Suprapubic skin (tissue), 4 donors: ENCODE data around the gene CLSTN1. TPM values are rescaled to one million over a fixed set of nuclear protein-coding genes. Genes with fewer than 3 reads are reported as not detected.

Experiments
- DNase-seq, 2 donors: peaks; one replicate each; pipeline ENCODE4 v3.0.0-alpha.2; 2019; ENCODE audit warnings: low spot score in 2 of 2
- H3K27ac ChIP-seq: fragments of 200-600 bp; sonication (generic); one replicate; pipeline ENCODE4 v1.5.1; 2019
- H3K27me3 ChIP-seq: fragments of 200-600 bp; sonication (generic); one replicate; pipeline ENCODE4 v1.5.1; 2019
- H3K36me3 ChIP-seq: fragments of 200-600 bp; sonication (generic); one replicate; pipeline ENCODE4 v1.5.1; 2019
- H3K4me1 ChIP-seq: fragments of 200-600 bp; sonication (generic); one replicate; pipeline ENCODE4 v1.5.1; 2019
- H3K4me3 ChIP-seq: fragments of 200-600 bp; sonication (generic); one replicate; pipeline ENCODE4 v1.5.1; 2019; ENCODE audit warnings: mild to moderate bottlenecking
- H3K9me3 ChIP-seq: fragments of 200-600 bp; sonication (generic); one replicate; pipeline ENCODE4 v1.5.1; 2019
- EP300 ChIP-seq: sonication (generic); formaldehyde crosslinking; IDR thresholded peaks from one replicate; pipeline ENCODE4 v1.6.1; 2017; ENCODE audit warnings: antibody characterized with exemption
- POLR2AphosphoS5 ChIP-seq, 3 donors: sonication (generic); formaldehyde crosslinking; IDR thresholded peaks; one replicate each; pipeline ENCODE4 v1.6.1; 2017; ENCODE audit warnings: antibody characterized with exemption in 3 of 3
- WGBS: methylation state at CpG from one replicate; pipeline ENCODE4 v1.1.5; 2018; 5-methylcytosine and 5-hydroxymethylcytosine counted together
- total RNA-seq, 4 donors: library from RNA; depleted of rRNA; stranded (reverse); fragments of >200 nt; gene quantifications; one replicate each; pipeline ENCODE4 v1.1.0, GENCODE V29; 2016
- TF ChIP-seq, protein P1 (sequence below), 2 donors: fragments of 200-600 bp in 1 of 2; fragments of 450-650 bp in 1 of 2; sonication (generic) in 1 of 2; IDR thresholded peaks; one replicate each; pipeline ENCODE4 v1.5.1; 2016 to 2019; ENCODE audit warnings: antibody characterized with exemption in 2 of 2, mild to moderate bottlenecking in 1 of 2, moderate library complexity in 1 of 2

Gene CLSTN1
- total RNA-seq, 4 donors from 2014 or later: 118 to 202 (median 165) TPM

DNA sequence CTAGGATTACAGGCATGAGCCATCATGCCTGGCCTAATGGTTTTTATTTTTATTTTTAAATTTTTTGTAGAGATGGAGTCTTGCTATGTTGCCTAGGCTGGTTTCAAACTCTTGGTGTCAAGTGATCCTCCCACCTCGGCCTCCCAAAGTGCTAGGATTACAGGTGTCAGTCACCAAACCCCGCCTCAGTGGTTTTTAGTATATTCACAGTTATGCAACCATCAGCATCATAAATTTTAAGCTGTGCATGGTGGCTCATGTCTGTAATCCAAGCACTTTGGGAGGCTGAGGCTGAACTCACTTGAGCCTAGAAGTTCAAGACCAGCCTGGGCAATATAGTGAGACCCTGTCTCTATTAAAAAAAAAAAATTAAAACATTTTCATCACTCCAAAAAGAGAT, 143.7 kb downstream of the CLSTN1 start:
- H3K27me3 ChIP-seq: no peaks in the 10 kb centered on the region
- no peak for DNase-seq
- H3K27ac ChIP-seq: no peak overlapping the region
- TF ChIP-seq, protein P1, sequence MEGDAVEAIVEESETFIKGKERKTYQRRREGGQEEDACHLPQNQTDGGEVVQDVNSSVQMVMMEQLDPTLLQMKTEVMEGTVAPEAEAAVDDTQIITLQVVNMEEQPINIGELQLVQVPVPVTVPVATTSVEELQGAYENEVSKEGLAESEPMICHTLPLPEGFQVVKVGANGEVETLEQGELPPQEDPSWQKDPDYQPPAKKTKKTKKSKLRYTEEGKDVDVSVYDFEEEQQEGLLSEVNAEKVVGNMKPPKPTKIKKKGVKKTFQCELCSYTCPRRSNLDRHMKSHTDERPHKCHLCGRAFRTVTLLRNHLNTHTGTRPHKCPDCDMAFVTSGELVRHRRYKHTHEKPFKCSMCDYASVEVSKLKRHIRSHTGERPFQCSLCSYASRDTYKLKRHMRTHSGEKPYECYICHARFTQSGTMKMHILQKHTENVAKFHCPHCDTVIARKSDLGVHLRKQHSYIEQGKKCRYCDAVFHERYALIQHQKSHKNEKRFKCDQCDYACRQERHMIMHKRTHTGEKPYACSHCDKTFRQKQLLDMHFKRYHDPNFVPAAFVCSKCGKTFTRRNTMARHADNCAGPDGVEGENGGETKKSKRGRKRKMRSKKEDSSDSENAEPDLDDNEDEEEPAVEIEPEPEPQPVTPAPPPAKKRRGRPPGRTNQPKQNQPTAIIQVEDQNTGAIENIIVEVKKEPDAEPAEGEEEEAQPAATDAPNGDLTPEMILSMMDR (IDR thresholded peaks at IDR 0.05): no peak
- TF ChIP-seq EP300: no peak
- TF ChIP-seq POLR2AphosphoS5 (IDR thresholded peaks at IDR 0.05): no peak
- no peaks in the 10 kb centered on the region for H3K4me1 ChIP-seq
- no peaks in the 10 kb centered on the region for H3K9me3 ChIP-seq
- no peak overlapping the region for H3K4me3 ChIP-seq
- 92% methylated on average over 2 of the region's 2 CpGs for WGBS
- H3K36me3 ChIP-seq: no peaks in the 10 kb centered on the region

Other genes starting within 250 kb of the CLSTN1 start
- 10 to 100 TPM; 11.6 to 14.6 (median 11.9) TPM for gene TMEM201, start 235.1 kb downstream of the CLSTN1 start, total RNA-seq
- gene PIK3CD, start 172.2 kb downstream of the CLSTN1 start, total RNA-seq: 1 to 10 TPM; 4.0 to 8.6 (median 6.4) TPM
- gene CTNNBIP1, start 86.3 kb upstream of the CLSTN1 start, total RNA-seq: 100 to 1,000 TPM; 197 to 538 (median 406) TPM
- 10 to 100 TPM; 19.8 to 33.4 (median 23.5) TPM for gene LZIC, start 119.4 kb upstream of the CLSTN1 start, total RNA-seq
- gene NMNAT1, start 119.5 kb upstream of the CLSTN1 start, total RNA-seq: 10 to 100 TPM in 1 of 4 donors, 1 to 10 TPM in 3; 4.7 to 13.7 (median 5.8) TPM
- gene RBP7, start 173.3 kb upstream of the CLSTN1 start, total RNA-seq: 10 to 100 TPM; 13.0 to 34.0 (median 21.1) TPM
- gene UBE4B, start 209.0 kb upstream of the CLSTN1 start, total RNA-seq: 100 to 1,000 TPM in 2 of 4 donors, 10 to 100 TPM in 2; 65.6 to 145 (median 96.5) TPM